ENCODE results near the gene PGD. TPM values are rescaled to one million over a fixed set of nuclear protein-coding genes. Genes with fewer than 3 reads are reported as not detected.

PGD gene
- total RNA-seq, 4 donors from 2014 or later, result 42.3 to 78.8 (median 77.7) TPM

DNA sequence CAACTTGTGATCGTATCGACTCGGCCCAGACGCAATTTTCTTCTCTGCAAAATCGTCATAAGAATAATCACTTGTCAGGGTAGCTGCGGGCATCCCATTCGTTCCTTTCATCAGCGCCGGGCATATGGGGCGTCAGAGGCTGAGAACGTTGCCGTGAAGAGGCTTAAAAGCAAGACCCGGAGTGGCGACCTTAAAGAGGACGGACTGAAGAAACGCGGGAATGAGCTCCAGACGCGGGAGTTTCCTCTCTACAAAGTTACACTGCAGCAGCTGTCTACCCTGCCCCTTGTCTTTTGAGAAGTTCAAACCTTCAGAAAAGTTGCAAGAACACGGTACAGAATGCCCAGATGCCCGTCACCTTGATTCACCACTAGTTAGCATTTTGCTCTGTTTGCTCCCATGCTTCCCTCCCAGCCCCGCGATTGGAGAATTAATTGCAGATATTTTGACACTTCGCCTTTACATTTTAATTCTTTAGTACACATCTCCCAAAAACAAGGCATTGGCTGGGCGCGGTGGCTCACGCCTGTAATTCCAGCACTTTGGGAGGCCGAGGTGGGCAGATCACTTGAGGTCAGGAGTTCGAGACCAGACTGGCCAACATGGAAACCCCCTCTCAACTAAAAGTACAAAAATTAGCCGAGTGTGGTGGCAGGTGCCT lies 32.3 kb downstream of the PGD start:
- Histone ChIP-seq H3K27me3 (no peaks in the 10 kb centered on the region), H3K4me3 (peak overlapping the region; percentile 64), H3K9me3 (no peaks in the 10 kb centered on the region), H3K36me3 (no peaks in the 10 kb centered on the region), H3K4me1 (peaks cover 23% of the 10 kb centered on the region), H3K27ac (no peak overlapping the region)
- no peak for DNase-seq (ENCODE audit: low spot score in 2 of 2)
- no peak for TF ChIP-seq EP300 (IDR thresholded peaks at IDR 0.05)
- no peak for TF ChIP-seq POLR2A (IDR thresholded peaks at IDR 0.05)
- TF ChIP-seq, protein P1, sequence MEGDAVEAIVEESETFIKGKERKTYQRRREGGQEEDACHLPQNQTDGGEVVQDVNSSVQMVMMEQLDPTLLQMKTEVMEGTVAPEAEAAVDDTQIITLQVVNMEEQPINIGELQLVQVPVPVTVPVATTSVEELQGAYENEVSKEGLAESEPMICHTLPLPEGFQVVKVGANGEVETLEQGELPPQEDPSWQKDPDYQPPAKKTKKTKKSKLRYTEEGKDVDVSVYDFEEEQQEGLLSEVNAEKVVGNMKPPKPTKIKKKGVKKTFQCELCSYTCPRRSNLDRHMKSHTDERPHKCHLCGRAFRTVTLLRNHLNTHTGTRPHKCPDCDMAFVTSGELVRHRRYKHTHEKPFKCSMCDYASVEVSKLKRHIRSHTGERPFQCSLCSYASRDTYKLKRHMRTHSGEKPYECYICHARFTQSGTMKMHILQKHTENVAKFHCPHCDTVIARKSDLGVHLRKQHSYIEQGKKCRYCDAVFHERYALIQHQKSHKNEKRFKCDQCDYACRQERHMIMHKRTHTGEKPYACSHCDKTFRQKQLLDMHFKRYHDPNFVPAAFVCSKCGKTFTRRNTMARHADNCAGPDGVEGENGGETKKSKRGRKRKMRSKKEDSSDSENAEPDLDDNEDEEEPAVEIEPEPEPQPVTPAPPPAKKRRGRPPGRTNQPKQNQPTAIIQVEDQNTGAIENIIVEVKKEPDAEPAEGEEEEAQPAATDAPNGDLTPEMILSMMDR (IDR thresholded peaks at IDR 0.05), result no peak
- TF ChIP-seq POLR2AphosphoS5 (IDR thresholded peaks at IDR 0.05), result no peak
- WGBS, result 26% methylated on average over 25 of the region's 30 CpGs

DNA sequence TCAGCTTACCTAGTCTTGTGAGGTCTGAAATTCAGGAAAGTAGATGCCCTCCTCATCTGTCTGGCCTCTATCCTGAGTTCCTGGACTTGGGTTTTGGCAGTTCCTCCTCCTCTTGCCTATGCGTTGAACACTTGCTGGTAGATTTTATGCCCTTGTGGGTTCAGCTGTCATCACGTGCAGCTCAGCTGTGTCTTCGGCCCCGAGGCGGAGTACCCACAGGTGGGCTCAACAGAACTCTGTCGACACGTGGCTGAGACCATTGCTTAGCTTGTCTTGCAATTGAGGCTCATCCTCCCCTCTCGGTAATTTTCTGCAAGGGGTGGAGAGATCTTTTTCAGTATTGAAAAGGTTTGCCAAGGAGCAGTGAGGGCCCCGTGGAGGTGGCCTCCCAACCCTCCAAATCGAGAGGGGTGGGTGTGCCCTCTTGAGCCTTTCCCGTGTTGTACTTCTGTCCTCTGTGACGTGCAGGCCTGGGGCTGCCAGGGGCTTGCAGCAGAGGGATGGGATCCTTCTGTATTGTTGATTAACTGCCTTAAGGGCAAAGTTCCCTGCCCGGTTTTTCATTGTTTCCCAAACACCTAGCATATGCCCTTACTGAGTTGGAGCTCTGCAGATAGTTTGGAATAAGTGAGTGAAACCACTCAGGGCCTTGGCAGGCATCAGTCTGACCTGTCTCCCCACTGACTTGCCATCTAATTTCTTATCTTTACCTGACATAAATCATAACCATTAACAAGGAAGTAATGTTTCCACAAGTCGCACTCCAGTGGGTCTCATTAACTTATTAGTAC lies 34.2 kb downstream of the PGD start:
- H3K27ac ChIP-seq, result no peak overlapping the region
- no peak overlapping the region for H3K4me3 ChIP-seq
- peaks cover 23% of the 10 kb centered on the region for H3K4me1 ChIP-seq
- 73% methylated on average over 14 of the region's 14 CpGs for WGBS
- no peaks in the 10 kb centered on the region for H3K27me3 ChIP-seq
- no peak for TF ChIP-seq POLR2A (IDR thresholded peaks at IDR 0.05)
- TF ChIP-seq POLR2AphosphoS5 (IDR thresholded peaks at IDR 0.05), result no peak
- TF ChIP-seq, protein P1 (IDR thresholded peaks at IDR 0.05), result no peak
- TF ChIP-seq EP300 (IDR thresholded peaks at IDR 0.05), result no peak
- H3K36me3 ChIP-seq, result no peaks in the 10 kb centered on the region
- no peaks in the 10 kb centered on the region for H3K9me3 ChIP-seq
- no peak for DNase-seq (ENCODE audit: low spot score in 2 of 2)

DNA sequence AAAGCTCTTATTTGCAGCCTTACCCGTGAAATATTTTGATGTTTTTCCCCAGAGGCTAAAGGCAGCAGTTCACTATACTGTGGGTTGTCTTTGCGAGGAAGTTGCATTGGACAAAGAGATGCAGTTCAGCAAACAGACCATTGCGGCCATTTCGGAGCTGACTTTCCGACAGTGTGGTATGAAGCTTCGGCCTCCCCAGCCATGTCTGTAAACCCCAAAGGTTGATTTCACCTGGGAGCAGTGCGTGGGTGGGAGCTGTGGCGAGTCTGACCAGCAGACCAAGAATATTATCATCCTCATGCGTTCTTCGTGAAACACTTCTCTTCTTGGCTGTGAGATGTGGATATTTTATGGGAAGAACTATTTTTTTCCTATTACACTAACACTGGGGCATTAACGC lies 34.9 kb downstream of the PGD start:
- 87% methylated on average over 11 of the region's 11 CpGs for WGBS
- Histone ChIP-seq H3K27me3 (no peaks in the 10 kb centered on the region), H3K36me3 (no peaks in the 10 kb centered on the region)

DNA sequence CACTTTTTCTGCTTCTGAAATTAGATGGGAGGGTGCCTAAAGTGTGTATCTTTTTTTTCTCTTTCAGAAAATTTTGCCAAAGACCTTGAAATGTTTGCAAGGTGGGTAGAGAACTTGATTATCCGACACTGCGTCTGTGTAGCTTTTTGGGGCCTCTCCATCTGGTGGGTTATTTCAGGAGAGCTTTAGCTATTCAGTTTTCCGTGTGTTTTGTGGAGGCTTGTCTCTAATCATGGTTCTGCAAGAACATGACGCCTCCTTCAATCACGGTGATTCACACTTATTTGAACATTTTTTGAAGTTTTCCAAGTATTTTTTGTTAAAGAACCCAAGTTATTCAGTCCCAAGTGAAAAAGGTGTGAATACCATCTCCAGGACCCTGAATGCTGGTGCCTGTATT lies 35.7 kb downstream of the PGD start:
- Histone ChIP-seq H3K36me3 (no peaks in the 10 kb centered on the region), H3K9me3 (no peaks in the 10 kb centered on the region), H3K27ac (no peak overlapping the region), H3K27me3 (no peaks in the 10 kb centered on the region), H3K4me3 (no peak overlapping the region), H3K4me1 (peaks cover 21% of the 10 kb centered on the region)
- DNase-seq (ENCODE audit: low spot score in 2 of 2), result no peak
- TF ChIP-seq POLR2A (IDR thresholded peaks at IDR 0.05) (no peak), EP300 (IDR thresholded peaks at IDR 0.05) (no peak), POLR2AphosphoS5 (IDR thresholded peaks at IDR 0.05) (no peak)
- WGBS, result 89% methylated on average over 5 of the region's 5 CpGs

More for the DNA sequence above, 34.9 kb downstream of the PGD start:
- peaks cover 23% of the 10 kb centered on the region for H3K4me1 ChIP-seq
- no peak overlapping the region for H3K27ac ChIP-seq
- no peak overlapping the region for H3K4me3 ChIP-seq
- DNase-seq (ENCODE audit: low spot score in 2 of 2), result no peak
- no peak for TF ChIP-seq EP300 (IDR thresholded peaks at IDR 0.05)
- TF ChIP-seq POLR2AphosphoS5 (IDR thresholded peaks at IDR 0.05), result no peak
- TF ChIP-seq, protein P1 (IDR thresholded peaks at IDR 0.05), result no peak
- TF ChIP-seq POLR2A (IDR thresholded peaks at IDR 0.05), result no peak
- H3K9me3 ChIP-seq, result no peaks in the 10 kb centered on the region

DNA sequence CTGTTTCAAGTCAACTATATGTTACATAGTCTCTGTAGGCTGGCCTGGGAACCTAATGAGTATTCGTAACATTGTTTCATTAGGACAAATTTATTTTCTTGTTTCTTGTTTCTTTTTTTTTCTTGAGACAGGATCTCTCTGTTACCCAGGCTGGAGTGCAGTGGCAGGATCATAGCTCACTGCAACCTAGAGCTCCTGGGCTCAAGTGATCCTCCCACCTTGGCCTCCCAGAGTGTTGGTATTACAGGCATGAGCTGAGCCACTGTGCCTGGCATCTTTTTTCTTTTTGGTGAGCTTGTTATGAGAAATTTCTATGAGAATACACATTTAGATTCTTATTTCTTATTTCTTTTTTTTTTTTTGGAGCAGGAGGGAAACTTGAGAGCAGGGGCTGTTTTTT lies 38.2 kb downstream of the PGD start:
- H3K4me3 ChIP-seq, result no peak overlapping the region
- H3K36me3 ChIP-seq, result peaks cover 4% of the 10 kb centered on the region
- DNase-seq (ENCODE audit: low spot score in 2 of 2), result no peak
- no peak overlapping the region for H3K27ac ChIP-seq
- WGBS, result 97% methylated on average over 1 of the region's 1 CpG
- TF ChIP-seq, protein P1 (IDR thresholded peaks at IDR 0.05), result no peak
- TF ChIP-seq POLR2AphosphoS5 (IDR thresholded peaks at IDR 0.05) (no peak), EP300 (IDR thresholded peaks at IDR 0.05) (no peak), POLR2A (IDR thresholded peaks at IDR 0.05) (no peak)
- no peaks in the 10 kb centered on the region for H3K4me1 ChIP-seq
- H3K27me3 ChIP-seq, result no peaks in the 10 kb centered on the region
- H3K9me3 ChIP-seq, result no peaks in the 10 kb centered on the region

All from suprapubic skin (tissue), 4 donors.